ENCODE measurements around the gene CLDND1. TPM values are rescaled to one million over a fixed set of nuclear protein-coding genes. Genes with fewer than 3 reads are reported as not detected.

CLDND1 gene
- total and polyA plus RNA-seq, 4 donors: 21.8 to 55.5 (median 37.1) TPM

DNA sequence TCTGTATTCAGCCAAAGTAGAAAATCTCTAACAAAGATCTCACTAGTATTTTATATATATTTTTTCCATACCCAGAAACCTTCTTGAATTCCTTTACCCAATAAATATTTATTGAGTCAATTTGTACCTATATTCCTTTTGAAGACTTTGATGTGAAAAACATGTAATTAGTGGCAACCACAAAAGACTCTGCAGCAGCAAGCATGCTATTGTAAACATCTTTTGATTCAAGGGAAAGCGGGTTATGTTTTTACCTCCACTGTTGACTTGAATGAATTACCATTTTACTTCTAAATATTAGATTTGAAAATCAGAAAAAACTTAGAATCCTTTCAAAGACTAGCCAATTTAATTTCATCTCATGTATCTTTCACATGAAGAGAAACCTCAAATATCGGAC is 11.5 kb upstream of the CLDND1 start:
- no peaks in the 10 kb centered on the region for H3K36me3 ChIP-seq (ENCODE audit: control insufficient read depth in 4 of 4, insufficient read depth in 3 of 4, low read depth in 1 of 4, low read length in 3 of 4)
- 95% methylated on average over 2 of the region's 2 CpGs for WGBS
- TF ChIP-seq RAD21 (IDR thresholded peaks at IDR 0.05) (no peak), NR2F2 (IDR thresholded peaks at IDR 0.05) (no peak), FOXA1 (IDR thresholded peaks at IDR 0.05) (no peak), JUND (IDR thresholded peaks at IDR 0.05) (no peak), RXRA (IDR thresholded peaks at IDR 0.05) (no peak), HNF4A (conservative IDR thresholded peaks at IDR 0.05) (no peak), SP1 (IDR thresholded peaks at IDR 0.05) (no peak), GABPA (IDR thresholded peaks at IDR 0.05 in 1 of 2, conservative IDR thresholded peaks at IDR 0.05 in 1 of 2) (no peak), HNF4G (IDR thresholded peaks at IDR 0.05) (no peak), EGR1 (IDR thresholded peaks at IDR 0.05; ENCODE audit: low read depth in 2 of 2) (no peak), FOXA2 (IDR thresholded peaks at IDR 0.05) (no peak), YY1 (IDR thresholded peaks at IDR 0.05) (no peak), TAF1 (conservative IDR thresholded peaks at IDR 0.05) (no peak)
- TF ChIP-seq, protein P1, sequence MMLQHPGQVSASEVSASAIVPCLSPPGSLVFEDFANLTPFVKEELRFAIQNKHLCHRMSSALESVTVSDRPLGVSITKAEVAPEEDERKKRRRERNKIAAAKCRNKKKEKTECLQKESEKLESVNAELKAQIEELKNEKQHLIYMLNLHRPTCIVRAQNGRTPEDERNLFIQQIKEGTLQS (IDR thresholded peaks at IDR 0.05): no peak
- TF ChIP-seq, protein P2, sequence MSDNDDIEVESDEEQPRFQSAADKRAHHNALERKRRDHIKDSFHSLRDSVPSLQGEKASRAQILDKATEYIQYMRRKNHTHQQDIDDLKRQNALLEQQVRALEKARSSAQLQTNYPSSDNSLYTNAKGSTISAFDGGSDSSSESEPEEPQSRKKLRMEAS (IDR thresholded peaks at IDR 0.05): no peak
- TF ChIP-seq, protein P3, sequence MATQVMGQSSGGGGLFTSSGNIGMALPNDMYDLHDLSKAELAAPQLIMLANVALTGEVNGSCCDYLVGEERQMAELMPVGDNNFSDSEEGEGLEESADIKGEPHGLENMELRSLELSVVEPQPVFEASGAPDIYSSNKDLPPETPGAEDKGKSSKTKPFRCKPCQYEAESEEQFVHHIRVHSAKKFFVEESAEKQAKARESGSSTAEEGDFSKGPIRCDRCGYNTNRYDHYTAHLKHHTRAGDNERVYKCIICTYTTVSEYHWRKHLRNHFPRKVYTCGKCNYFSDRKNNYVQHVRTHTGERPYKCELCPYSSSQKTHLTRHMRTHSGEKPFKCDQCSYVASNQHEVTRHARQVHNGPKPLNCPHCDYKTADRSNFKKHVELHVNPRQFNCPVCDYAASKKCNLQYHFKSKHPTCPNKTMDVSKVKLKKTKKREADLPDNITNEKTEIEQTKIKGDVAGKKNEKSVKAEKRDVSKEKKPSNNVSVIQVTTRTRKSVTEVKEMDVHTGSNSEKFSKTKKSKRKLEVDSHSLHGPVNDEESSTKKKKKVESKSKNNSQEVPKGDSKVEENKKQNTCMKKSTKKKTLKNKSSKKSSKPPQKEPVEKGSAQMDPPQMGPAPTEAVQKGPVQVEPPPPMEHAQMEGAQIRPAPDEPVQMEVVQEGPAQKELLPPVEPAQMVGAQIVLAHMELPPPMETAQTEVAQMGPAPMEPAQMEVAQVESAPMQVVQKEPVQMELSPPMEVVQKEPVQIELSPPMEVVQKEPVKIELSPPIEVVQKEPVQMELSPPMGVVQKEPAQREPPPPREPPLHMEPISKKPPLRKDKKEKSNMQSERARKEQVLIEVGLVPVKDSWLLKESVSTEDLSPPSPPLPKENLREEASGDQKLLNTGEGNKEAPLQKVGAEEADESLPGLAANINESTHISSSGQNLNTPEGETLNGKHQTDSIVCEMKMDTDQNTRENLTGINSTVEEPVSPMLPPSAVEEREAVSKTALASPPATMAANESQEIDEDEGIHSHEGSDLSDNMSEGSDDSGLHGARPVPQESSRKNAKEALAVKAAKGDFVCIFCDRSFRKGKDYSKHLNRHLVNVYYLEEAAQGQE (IDR thresholded peaks at IDR 0.05): no peak
- TF ChIP-seq, protein P4, sequence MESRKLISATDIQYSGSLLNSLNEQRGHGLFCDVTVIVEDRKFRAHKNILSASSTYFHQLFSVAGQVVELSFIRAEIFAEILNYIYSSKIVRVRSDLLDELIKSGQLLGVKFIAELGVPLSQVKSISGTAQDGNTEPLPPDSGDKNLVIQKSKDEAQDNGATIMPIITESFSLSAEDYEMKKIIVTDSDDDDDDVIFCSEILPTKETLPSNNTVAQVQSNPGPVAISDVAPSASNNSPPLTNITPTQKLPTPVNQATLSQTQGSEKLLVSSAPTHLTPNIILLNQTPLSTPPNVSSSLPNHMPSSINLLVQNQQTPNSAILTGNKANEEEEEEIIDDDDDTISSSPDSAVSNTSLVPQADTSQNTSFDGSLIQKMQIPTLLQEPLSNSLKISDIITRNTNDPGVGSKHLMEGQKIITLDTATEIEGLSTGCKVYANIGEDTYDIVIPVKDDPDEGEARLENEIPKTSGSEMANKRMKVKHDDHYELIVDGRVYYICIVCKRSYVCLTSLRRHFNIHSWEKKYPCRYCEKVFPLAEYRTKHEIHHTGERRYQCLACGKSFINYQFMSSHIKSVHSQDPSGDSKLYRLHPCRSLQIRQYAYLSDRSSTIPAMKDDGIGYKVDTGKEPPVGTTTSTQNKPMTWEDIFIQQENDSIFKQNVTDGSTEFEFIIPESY (IDR thresholded peaks at IDR 0.05): no peak
- TF ChIP-seq, protein P5, sequence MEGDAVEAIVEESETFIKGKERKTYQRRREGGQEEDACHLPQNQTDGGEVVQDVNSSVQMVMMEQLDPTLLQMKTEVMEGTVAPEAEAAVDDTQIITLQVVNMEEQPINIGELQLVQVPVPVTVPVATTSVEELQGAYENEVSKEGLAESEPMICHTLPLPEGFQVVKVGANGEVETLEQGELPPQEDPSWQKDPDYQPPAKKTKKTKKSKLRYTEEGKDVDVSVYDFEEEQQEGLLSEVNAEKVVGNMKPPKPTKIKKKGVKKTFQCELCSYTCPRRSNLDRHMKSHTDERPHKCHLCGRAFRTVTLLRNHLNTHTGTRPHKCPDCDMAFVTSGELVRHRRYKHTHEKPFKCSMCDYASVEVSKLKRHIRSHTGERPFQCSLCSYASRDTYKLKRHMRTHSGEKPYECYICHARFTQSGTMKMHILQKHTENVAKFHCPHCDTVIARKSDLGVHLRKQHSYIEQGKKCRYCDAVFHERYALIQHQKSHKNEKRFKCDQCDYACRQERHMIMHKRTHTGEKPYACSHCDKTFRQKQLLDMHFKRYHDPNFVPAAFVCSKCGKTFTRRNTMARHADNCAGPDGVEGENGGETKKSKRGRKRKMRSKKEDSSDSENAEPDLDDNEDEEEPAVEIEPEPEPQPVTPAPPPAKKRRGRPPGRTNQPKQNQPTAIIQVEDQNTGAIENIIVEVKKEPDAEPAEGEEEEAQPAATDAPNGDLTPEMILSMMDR (IDR thresholded peaks at IDR 0.05; ENCODE audit: low read depth, low read length, missing input control): no peak
- no peak for DNase-seq (ENCODE audit: low spot score)
- H3K4me3 ChIP-seq (ENCODE audit: low read depth in 1 of 3, low read length in 3 of 3): no peak overlapping the region
- H3K9ac ChIP-seq (ENCODE audit: low read depth in 1 of 2, low read length in 2 of 2): no peak overlapping the region
- no peaks in the 10 kb centered on the region for H3K4me1 ChIP-seq (ENCODE audit: control insufficient read depth in 4 of 4, insufficient read depth in 4 of 4, low read length in 3 of 4)
- H3K27ac ChIP-seq (ENCODE audit: low read depth in 1 of 2, low read length in 2 of 2): no peak overlapping the region
- H3K9me3 ChIP-seq (ENCODE audit: control insufficient read depth in 4 of 4, low read length in 3 of 4): no peaks in the 10 kb centered on the region
- H3K27me3 ChIP-seq (ENCODE audit: control insufficient read depth in 4 of 4, insufficient read depth in 4 of 4, low read length in 3 of 4): no peaks in the 10 kb centered on the region

All from liver (tissue), 9 donors.